Mesendoderm (in vitro differentiated cells): ENCODE data around the gene MMP27.

Source experiments
- DNase-seq: peaks from one replicate; pipeline ENCODE4 v3.0.0; 2013
- H2AK5ac ChIP-seq: 2 replicates; pipeline ENCODE4 v1.6.1; 2013; ENCODE audit warnings: low read length, inconsistent platforms
- H2BK120ac ChIP-seq: 2 replicates; pipeline ENCODE4 v1.6.1; 2013; ENCODE audit warnings: low read depth, mild to moderate bottlenecking, low read length, moderate library complexity, mixed read lengths
- H2BK15ac ChIP-seq: replicated peaks from 2 replicates; pipeline ENCODE4 v1.6.1; 2013; ENCODE audit warnings: low read depth, mild to moderate bottlenecking, moderate library complexity
- H2BK5ac ChIP-seq: 2 replicates; pipeline ENCODE4 v1.6.1; 2013; ENCODE audit warnings: low read length, inconsistent platforms
- H3K18ac ChIP-seq: 2 replicates; pipeline ENCODE4 v1.6.1; 2013; ENCODE audit warnings: mild to moderate bottlenecking, low read length, mixed read lengths
- H3K23ac ChIP-seq: one replicate; pipeline ENCODE4 v1.6.1; 2013; ENCODE audit warnings: low read length
- H3K27ac ChIP-seq: 2 replicates; pipeline ENCODE4 v1.5.1; 2013; ENCODE audit warnings: low read depth, mild to moderate bottlenecking, inconsistent platforms, low read length, moderate library complexity
- H3K27me3 ChIP-seq: 2 replicates; pipeline ENCODE4 v1.6.1; 2013; ENCODE audit warnings: low read length, control low read depth, mild to moderate bottlenecking, inconsistent platforms; ENCODE audit not compliant: insufficient read depth, poor library complexity
- H3K36me3 ChIP-seq: 2 replicates; pipeline ENCODE4 v1.6.1; 2013; ENCODE audit warnings: low read length, inconsistent platforms; ENCODE audit not compliant: control insufficient read depth, insufficient read depth
- H3K4ac ChIP-seq: one replicate; pipeline ENCODE4 v1.6.1; 2013; ENCODE audit warnings: low read depth, mild to moderate bottlenecking, low read length, moderate library complexity
- H3K4me1 ChIP-seq: 2 replicates; pipeline ENCODE4 v1.6.1; 2013; ENCODE audit warnings: low read depth, low read length, inconsistent platforms; ENCODE audit not compliant: control insufficient read depth
- H3K4me2 ChIP-seq: 2 replicates; pipeline ENCODE4 v1.6.1; 2013; ENCODE audit warnings: low read length
- H3K4me3 ChIP-seq: 2 replicates; pipeline ENCODE4 v1.5.1; 2013; ENCODE audit warnings: mild to moderate bottlenecking, low read length
- H3K56ac ChIP-seq: one replicate; pipeline ENCODE4 v1.6.1; 2013; ENCODE audit warnings: low read length
- H3K79me1 ChIP-seq: 2 replicates; pipeline ENCODE4 v1.6.1; 2013; ENCODE audit warnings: low read length, inconsistent platforms
- H3K79me2 ChIP-seq: 2 replicates; pipeline ENCODE4 v1.6.1; 2013; ENCODE audit warnings: mild to moderate bottlenecking, low read length; ENCODE audit not compliant: control insufficient read depth, insufficient read depth
- H3K9ac ChIP-seq: 2 replicates; pipeline ENCODE4 v1.6.1; 2013; ENCODE audit warnings: low read length, inconsistent platforms
- H4K5ac ChIP-seq: one replicate; pipeline ENCODE4 v1.6.1; 2013; ENCODE audit warnings: low read length
- H4K8ac ChIP-seq: one replicate; pipeline ENCODE4 v1.6.1; 2013; ENCODE audit warnings: low read depth, mild to moderate bottlenecking, control low read depth, low read length, moderate library complexity
- WGBS: extraction: QIAGEN DNeasy Blood & Tissue Kit; methylation state at CpG from one replicate; pipeline ENCODE4 v1.1.7; 2013; ENCODE audit warnings: low lambda C conversion rate, missing lambda C conversion rate; ENCODE audit not compliant: insufficient coverage; ENCODE audit errors: extremely low coverage; 5-methylcytosine and 5-hydroxymethylcytosine counted together

The MMP27 gene

GRCh38 chr11:102683277-102683676 lies 22.3 kb downstream of the MMP27 start:
- Histone ChIP-seq H3K23ac (no peak overlapping the region), H2BK5ac (no peak overlapping the region), H4K8ac (no peak overlapping the region), H3K27ac (no peak overlapping the region), H3K4ac (no peak overlapping the region), H3K27me3 (no peaks in the 10 kb centered on the region), H3K36me3 (no peaks in the 10 kb centered on the region), H3K79me2 (no peaks in the 10 kb centered on the region), H4K5ac (no peak overlapping the region), H2BK120ac (no peak overlapping the region), H2AK5ac (no peak overlapping the region), H2BK15ac (no peak overlapping the region), H3K56ac (no peak overlapping the region), H3K9ac (no peak overlapping the region), H3K4me3 (no peak overlapping the region), H3K79me1 (no peaks in the 10 kb centered on the region), H3K18ac (no peak overlapping the region), H3K4me1 (no peaks in the 10 kb centered on the region), H3K4me2 (no peak overlapping the region)
- DNase-seq, result peak; percentile 43
- WGBS, result no CpG with 5 or more reads among the region's 4 CpGs

DNA sequence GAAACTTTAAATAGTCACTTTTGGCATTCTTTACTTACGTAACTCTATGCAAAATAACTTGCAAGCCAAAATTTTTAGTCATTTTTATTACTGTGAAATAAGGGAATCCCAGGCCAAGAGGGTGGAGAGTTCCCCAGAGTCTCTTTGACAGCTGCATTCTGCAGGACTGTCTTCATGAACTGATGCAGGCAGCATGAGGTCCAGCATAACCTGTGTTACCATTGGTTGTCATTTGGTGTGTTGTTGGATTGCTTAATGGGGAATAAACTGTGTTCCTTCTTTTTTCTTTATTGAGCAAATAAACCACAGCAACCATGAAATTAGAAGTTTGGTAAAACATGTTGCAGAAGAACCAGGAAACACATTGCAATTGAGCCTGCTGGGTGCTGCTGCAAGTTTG lies 24.6 kb downstream of the MMP27 start:
- Histone ChIP-seq H3K4me2 (no peak overlapping the region), H3K9ac (no peak overlapping the region), H3K79me2 (no peaks in the 10 kb centered on the region), H3K56ac (no peak overlapping the region), H3K36me3 (no peaks in the 10 kb centered on the region), H4K5ac (no peak overlapping the region), H3K4me1 (no peaks in the 10 kb centered on the region), H3K27me3 (no peaks in the 10 kb centered on the region), H2BK15ac (no peak overlapping the region), H3K4ac (no peak overlapping the region), H3K23ac (no peak overlapping the region), H2AK5ac (no peak overlapping the region), H2BK120ac (no peak overlapping the region), H2BK5ac (no peak overlapping the region), H4K8ac (no peak overlapping the region), H3K27ac (no peak overlapping the region), H3K18ac (no peak overlapping the region), H3K79me1 (no peaks in the 10 kb centered on the region), H3K4me3 (no peak overlapping the region)
- no peak for DNase-seq
- no CpG with 5 or more reads among the region's 1 CpG for WGBS

DNA sequence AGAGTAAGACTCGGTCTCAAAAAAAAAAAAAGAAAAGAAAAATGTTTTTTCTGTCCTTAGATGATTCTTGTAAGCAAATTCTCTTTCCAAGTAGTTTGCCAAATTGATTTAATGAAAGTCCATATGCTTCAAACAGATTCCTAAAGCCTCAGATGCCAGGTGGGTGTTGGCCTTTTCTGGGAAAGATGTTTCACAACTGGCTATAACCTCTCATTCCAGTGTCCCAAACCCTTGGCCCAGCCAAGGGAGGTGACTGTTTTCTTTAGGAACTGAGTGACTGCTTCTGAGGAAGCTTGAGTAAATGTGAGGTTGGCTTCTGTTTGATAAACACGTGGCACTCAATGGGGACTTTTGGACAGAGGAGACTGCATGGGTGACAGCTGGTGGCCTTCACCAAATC lies 27.5 kb downstream of the MMP27 start:
- H3K4me3 ChIP-seq, result no peak overlapping the region
- H3K4ac ChIP-seq, result no peak overlapping the region
- no peak overlapping the region for H2BK120ac ChIP-seq
- H2BK5ac ChIP-seq, result no peak overlapping the region
- no peak overlapping the region for H2AK5ac ChIP-seq
- H3K79me1 ChIP-seq, result no peaks in the 10 kb centered on the region
- no peaks in the 10 kb centered on the region for H3K36me3 ChIP-seq
- no peak overlapping the region for H3K9ac ChIP-seq
- H3K27me3 ChIP-seq, result no peaks in the 10 kb centered on the region
- H3K23ac ChIP-seq, result no peak overlapping the region
- H3K27ac ChIP-seq, result no peak overlapping the region
- no peaks in the 10 kb centered on the region for H3K79me2 ChIP-seq
- no peak overlapping the region for H4K8ac ChIP-seq
- no peak overlapping the region for H2BK15ac ChIP-seq
- no peak overlapping the region for H3K18ac ChIP-seq
- no CpG with 5 or more reads among the region's 2 CpGs for WGBS
- no peak overlapping the region for H4K5ac ChIP-seq
- no peak overlapping the region for H3K4me2 ChIP-seq
- no peak for DNase-seq
- H3K56ac ChIP-seq, result no peak overlapping the region
- no peaks in the 10 kb centered on the region for H3K4me1 ChIP-seq

DNA sequence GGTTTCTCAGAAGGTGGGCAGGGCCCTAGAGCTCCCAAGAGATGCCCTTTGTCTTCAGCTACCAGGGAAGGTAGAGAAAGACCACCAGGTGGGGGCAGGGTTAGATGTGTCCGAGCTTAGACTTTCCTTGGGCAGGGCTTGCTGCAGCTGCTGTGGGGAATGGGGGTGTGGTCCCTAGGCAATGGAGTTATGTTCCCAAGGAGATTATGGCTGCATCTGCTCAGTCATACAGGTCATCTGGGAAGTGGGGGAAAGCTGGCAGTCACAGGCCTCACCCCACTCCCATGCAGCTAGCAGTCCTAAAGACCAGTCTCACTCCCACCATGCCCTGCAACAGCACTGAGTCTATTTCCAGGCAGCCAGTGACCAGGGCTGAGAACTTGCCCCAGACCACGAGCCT lies 29.5 kb downstream of the MMP27 start:
- Histone ChIP-seq H3K27me3 (no peaks in the 10 kb centered on the region), H2AK5ac (no peak overlapping the region), H2BK5ac (no peak overlapping the region), H3K9ac (no peak overlapping the region), H4K8ac (no peak overlapping the region), H2BK120ac (no peak overlapping the region), H3K18ac (no peak overlapping the region), H3K36me3 (no peaks in the 10 kb centered on the region), H2BK15ac (no peak overlapping the region), H3K4me3 (no peak overlapping the region), H3K4ac (no peak overlapping the region), H3K79me1 (no peaks in the 10 kb centered on the region), H4K5ac (no peak overlapping the region), H3K23ac (no peak overlapping the region), H3K79me2 (no peaks in the 10 kb centered on the region), H3K56ac (no peak overlapping the region), H3K27ac (no peak overlapping the region), H3K4me2 (no peak overlapping the region), H3K4me1 (peaks cover 2% of the 10 kb centered on the region)
- DNase-seq, result no peak
- no CpG with 5 or more reads among the region's 2 CpGs for WGBS

GRCh38 chr11:102669664-102670063 lies 35.9 kb downstream of the MMP27 start:
- no peak for DNase-seq
- H3K18ac ChIP-seq, result no peak overlapping the region
- H3K23ac ChIP-seq, result no peak overlapping the region
- H2AK5ac ChIP-seq, result no peak overlapping the region
- no peaks in the 10 kb centered on the region for H3K79me2 ChIP-seq
- H2BK15ac ChIP-seq, result no peak overlapping the region
- H3K56ac ChIP-seq, result no peak overlapping the region
- no peak overlapping the region for H2BK5ac ChIP-seq
- no peak overlapping the region for H3K27ac ChIP-seq
- H3K36me3 ChIP-seq, result no peaks in the 10 kb centered on the region
- H3K79me1 ChIP-seq, result no peaks in the 10 kb centered on the region
- no peak overlapping the region for H4K5ac ChIP-seq
- no CpG with 5 or more reads among the region's 3 CpGs for WGBS
- no peak overlapping the region for H3K4me2 ChIP-seq
- no peak overlapping the region for H3K4me3 ChIP-seq
- no peak overlapping the region for H3K9ac ChIP-seq
- peaks cover 2% of the 10 kb centered on the region for H3K4me1 ChIP-seq
- H3K27me3 ChIP-seq, result no peaks in the 10 kb centered on the region
- no peak overlapping the region for H3K4ac ChIP-seq
- H2BK120ac ChIP-seq, result no peak overlapping the region
- no peak overlapping the region for H4K8ac ChIP-seq

DNA sequence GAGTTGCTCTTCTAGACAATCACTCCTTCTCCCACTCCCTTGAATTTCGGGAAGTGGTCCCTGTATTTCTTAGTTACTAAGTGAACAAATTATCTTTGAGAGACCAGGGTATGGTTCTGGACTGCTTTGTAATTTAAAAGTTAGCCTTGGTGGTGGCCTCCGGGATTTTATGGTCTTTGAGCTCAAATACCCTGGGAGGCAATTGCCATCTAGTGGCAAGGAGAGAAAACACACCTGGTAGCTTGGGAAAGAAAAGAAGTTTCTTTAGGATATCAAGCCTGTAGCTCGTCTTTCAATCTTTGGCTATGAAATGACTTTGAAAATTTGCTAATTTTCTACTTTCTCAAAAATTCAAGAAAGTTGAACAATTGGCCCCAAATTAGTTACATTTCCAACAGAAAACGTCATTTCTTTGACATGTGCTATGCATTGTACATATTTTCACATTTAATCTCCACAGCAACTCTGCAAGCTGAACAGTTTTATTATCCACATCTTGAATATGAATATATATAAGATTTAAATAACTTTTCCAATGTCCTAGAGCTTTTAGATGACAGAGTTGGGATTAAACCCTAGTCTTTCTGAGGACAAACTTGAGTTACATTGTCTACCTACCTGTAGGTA lies 39.1 kb downstream of the MMP27 start:
- no peak overlapping the region for H3K18ac ChIP-seq
- no peak overlapping the region for H3K23ac ChIP-seq
- no peak overlapping the region for H2AK5ac ChIP-seq
- no CpG with 5 or more reads among the region's 4 CpGs for WGBS
- no peaks in the 10 kb centered on the region for H3K79me2 ChIP-seq
- H3K27ac ChIP-seq, result no peak overlapping the region
- no peak overlapping the region for H3K4ac ChIP-seq
- H2BK5ac ChIP-seq, result no peak overlapping the region
- no peak overlapping the region for H4K8ac ChIP-seq
- no peak overlapping the region for H3K4me2 ChIP-seq
- H4K5ac ChIP-seq, result no peak overlapping the region
- no peaks in the 10 kb centered on the region for H3K27me3 ChIP-seq
- H3K4me1 ChIP-seq, result no peaks in the 10 kb centered on the region
- DNase-seq, result peak; percentile 67
- H3K9ac ChIP-seq, result no peak overlapping the region
- no peak overlapping the region for H2BK120ac ChIP-seq
- H3K56ac ChIP-seq, result no peak overlapping the region
- H3K4me3 ChIP-seq, result no peak overlapping the region
- no peaks in the 10 kb centered on the region for H3K79me1 ChIP-seq
- H3K36me3 ChIP-seq, result no peaks in the 10 kb centered on the region
- no peak overlapping the region for H2BK15ac ChIP-seq
